Measurements from ENCODE around the gene LPP.

Gene LPP

GRCh38 chr3:188278717-188279324, 124.9 kb downstream of the LPP start:
- DNase-seq (ENCODE audit: low read depth), result no peak

DNA sequence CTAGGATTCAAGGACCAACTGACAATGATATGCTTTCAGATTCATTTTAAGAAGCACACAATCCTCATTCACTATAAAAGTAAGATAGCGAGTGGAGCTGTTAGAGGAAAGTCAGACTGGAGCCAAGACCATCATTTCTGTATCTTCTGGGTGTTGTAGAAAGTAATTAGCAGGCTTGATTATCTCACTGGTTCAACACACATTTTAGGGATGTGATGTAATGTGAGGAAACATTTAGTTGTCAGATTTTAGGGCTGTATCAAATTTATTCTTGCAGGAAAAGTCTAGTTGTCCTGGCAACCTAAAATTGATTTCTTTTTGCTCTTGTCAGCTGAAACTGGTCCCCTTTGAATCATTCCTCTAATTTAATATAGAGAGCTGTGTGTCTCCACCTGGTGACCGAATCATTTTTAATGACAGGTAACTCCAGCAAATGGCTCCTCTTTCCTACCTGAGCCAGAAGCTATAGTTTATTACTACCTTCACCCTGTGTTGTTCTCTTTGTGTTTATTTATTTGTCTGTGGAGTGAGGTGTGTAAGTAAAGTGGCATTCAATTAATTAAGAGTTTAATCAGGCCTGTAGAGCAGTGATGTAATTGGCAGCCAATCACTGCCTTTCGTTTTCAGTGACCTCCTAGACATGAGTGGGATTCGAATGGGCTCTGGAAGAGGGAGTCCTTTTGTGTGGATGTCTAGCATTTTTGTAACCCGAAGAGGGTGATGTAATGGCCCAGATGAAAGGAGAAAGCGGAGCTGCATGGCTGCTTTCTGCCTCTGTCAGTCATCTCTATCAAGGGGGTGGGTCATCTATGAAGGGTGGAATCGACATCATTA, 125.8 kb downstream of the LPP start:
- DNase-seq (ENCODE audit: low read depth), result no peak

DNA sequence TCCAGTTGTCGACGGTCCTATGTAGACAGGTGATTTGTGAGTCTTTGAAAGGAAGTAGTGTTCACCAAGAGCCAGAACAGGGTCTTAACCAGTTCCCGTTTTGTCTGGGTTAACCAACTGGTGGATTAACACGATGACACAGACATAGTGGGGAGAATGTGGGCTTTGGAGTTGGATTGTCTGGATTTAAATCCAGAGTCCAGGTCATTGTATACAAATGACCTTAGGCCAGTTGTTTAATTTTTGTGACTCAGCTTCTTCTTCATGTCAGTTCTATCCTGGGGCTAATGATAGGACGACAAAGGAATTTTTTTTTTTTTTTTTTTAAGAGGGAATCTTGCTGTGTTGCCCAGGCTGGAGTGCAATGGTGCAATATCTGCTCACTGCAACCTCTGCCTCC, 126.7 kb downstream of the LPP start:
- DNase-seq (ENCODE audit: low read depth), result no peak

- no peak for DNase-seq (ENCODE audit: low read depth)
These were observed 128.9 kb downstream of the LPP start for GRCh38 chr3:188282871-188283270.

- DNase-seq (ENCODE audit: low read depth), result no peak
These were observed 129.4 kb downstream of the LPP start for GRCh38 chr3:188283347-188283746.

GRCh38 chr3:188284455-188285212, 130.7 kb downstream of the LPP start:
- DNase-seq (ENCODE audit: low read depth), result peak; percentile 14

DNA sequence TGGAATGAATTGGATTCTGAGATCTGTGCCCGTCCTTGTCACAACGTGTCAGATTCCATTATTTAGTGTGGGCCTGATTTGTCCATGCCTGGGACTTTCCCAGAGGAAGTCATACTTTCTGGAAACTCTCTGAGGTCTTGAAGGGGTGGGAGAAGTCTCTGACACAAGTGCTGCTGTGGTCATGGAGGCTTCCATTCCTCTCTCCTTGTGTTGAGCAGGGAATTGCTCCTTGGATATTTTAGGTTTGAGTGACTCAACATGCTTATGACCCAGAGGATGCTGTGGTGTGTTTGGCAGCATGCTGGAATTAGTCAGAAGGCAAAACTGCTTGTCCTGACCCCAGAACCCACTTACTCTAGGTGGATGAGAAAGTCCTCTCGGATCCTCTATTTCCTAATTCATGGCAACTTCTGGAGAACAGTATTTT, 132.1 kb downstream of the LPP start:
- no peak for DNase-seq (ENCODE audit: low read depth)

DNA sequence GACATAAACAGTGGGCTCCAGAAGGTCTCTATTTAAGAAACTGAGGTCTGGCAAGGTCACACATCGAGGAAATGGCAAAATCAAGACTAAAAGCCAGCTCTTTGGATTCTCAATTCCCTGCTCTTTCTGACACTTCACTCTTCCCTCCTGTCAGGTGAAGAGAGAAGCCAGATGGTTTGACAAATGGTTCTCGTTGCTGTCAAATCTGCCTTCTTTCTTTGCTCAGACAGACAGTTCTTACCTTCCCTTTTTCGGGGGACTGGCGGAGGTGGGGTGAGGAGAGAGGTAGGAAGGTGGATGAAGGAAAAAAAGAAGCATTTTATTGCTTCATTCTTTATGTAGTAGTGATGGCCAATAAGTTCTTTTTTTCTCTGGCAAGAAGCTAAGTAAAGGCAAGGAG, 133.4 kb downstream of the LPP start:
- no peak for DNase-seq (ENCODE audit: low read depth)

GRCh38 chr3:188287762-188288505, 134.0 kb downstream of the LPP start:
- DNase-seq (ENCODE audit: low read depth), result no peak

DNA sequence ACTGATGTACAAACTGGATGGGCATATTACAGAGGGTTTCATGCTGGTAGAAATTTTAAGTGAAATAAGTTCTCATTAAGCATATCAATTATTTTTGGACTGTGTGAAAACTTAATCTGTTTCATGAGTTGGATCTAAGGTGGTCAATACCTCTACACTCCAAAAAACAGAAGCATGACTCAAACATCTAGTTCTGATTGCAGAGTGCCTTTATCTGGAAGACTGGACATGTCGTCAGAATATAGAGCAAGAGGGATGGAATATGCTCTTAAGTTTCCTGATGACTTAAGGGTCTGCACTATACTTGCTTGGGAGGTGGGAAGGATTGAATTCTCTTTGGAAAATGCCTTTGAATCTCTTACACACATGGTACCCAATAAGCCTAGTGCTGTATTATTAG, 138.3 kb downstream of the LPP start:
- no peak for DNase-seq (ENCODE audit: low read depth)

GRCh38 chr3:188292827-188293226, 138.9 kb downstream of the LPP start:
- DNase-seq (ENCODE audit: low read depth), result no peak

GRCh38 chr3:188294113-188294512, 140.2 kb downstream of the LPP start:
- DNase-seq (ENCODE audit: low read depth), result no peak

- no peak for DNase-seq (ENCODE audit: low read depth)
These were observed 141.0 kb downstream of the LPP start for GRCh38 chr3:188294823-188295487.

DNA sequence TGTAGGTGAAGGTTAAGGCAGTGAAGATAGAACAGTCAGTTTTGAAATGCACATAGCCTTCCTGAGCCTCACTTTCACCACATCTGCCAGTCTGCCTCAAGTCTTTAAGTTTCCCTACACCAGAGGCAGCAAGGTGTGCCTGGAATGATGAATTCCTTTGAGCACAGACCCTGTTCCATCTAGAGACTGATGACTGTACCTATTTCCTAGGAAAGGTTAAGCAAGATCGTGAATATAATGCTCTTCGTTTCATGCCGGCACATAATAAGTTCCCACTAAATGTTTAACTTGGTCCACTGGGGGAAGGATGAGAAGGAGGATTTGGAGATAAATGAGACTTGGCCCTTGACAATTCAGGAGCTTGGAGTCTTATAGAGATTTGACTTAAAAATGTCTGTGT, 141.9 kb downstream of the LPP start:
- no peak for DNase-seq (ENCODE audit: low read depth)

GRCh38 chr3:188296761-188297612, 143.0 kb downstream of the LPP start:
- DNase-seq (ENCODE audit: low read depth), result no peak

DNA sequence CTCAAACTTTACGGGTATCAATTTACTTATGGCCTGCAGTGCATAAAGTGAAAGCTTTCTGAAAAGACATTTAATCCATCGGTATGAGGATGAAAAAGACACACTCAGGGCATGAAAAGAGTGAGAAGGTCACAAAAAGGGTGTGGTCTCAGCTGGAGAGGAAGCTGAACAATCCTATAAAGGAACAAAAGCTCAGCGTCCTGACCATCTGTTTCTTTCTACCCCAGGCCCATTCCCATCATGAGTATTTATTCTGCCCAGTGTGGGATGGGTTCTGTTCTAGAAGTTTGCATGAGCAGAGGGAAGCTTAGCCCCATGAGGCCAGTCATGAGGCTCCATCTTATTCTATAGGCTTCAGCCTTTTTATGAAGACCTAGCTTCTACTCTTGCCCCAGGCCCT, 144.6 kb downstream of the LPP start:
- DNase-seq (ENCODE audit: low read depth), result no peak

- no peak for DNase-seq (ENCODE audit: low read depth)
These were observed 145.1 kb downstream of the LPP start for GRCh38 chr3:188299068-188299467.

DNA sequence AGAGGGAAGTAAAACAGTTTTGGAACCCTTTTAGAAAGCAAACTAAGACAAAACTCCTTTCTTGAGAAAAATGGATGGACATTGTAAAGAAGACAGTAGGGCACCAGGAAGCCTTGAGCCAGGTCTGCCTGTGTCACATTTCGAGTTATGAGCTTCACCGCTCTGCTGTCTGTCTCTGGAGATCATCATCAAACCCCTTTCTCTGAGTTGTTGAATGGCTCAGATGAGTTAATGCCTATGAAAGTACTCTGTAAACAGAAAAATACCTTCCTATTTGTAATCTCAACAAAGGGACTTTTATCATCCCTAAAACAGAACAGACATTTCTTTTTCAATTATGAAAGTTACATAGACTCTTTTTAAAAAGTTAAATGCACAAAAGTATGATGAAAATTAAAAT, 145.8 kb downstream of the LPP start:
- no peak for DNase-seq (ENCODE audit: low read depth)

DNA sequence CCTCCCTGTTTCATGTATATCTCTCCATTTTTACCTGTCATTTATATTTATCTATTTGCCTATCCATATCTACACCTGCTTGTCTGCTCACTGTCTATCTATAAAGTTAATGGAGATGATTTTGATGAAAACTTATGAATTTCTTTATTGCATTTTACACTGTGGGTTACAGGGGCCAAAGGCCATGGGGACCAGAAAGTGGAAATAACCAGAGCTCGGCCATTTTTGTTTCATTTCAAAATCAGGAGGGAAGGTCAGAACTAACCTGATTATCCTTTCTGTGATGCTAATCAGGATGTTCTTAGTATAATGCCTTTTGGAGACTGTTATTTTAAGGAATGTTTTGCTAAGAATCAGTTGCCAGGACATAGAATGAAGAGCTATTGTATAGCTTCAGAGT, 147.2 kb downstream of the LPP start:
- no peak for DNase-seq (ENCODE audit: low read depth)

- DNase-seq (ENCODE audit: low read depth), result no peak
These were observed 149.4 kb downstream of the LPP start for GRCh38 chr3:188303286-188303799.

- DNase-seq (ENCODE audit: low read depth), result no peak
These were observed 149.9 kb downstream of the LPP start for GRCh38 chr3:188303823-188304222.

Measured in stimulated activated CD8-positive, alpha-beta memory T cell treated with anti-CD3 and anti-CD28 coated beads, Interleukin-7, amount 100 ng/mL, for 24 hours (primary cell).